Caco-2 (cell line): Measurements from ENCODE around the gene PRCP. TPM values are rescaled to one million over a fixed set of nuclear protein-coding genes. Genes with fewer than 3 reads are reported as not detected.

Source experiments
- BruUV-seq: library from RNA; stranded (reverse); fragments of 400-500 nt; replicated peaks from 2 replicates; lab custom pipeline; 2021; lab: Mats Ljungman, UMichigan
- CTCF ChIA-PET: fragments of 300-600 bp; sonication (Branson Sonifier 250); formaldehyde crosslinking; loops from one replicate; lab custom pipeline; 2022; ENCODE audit warnings: antibody characterized with exemption; lab: Charles Lee
- POLR2A ChIA-PET: fragments of 300-600 bp; sonication (Branson Sonifier 250); formaldehyde crosslinking; loops from one replicate; lab custom pipeline; 2022; ENCODE audit warnings: antibody characterized with exemption; lab: Charles Lee
- DNase-seq, 2 experiments: peaks; one replicate each; pipeline versions ENCODE4 v3.0.0 to v3.0.0-alpha.2; 2020 to 2022
- H3K27me3 ChIP-seq: replicated peaks from 2 replicates; pipeline ENCODE4 v1.6.0; 2011; ENCODE audit warnings: low read length; ENCODE audit not compliant: control insufficient read depth, insufficient read depth
- H3K36me3 ChIP-seq: 2 replicates; pipeline ENCODE4 v1.5.1; 2011; ENCODE audit warnings: low read length; ENCODE audit not compliant: control insufficient read depth, insufficient read depth
- H3K4me1 ChIP-seq: fragments of 250-450 bp; sonication (Bioruptor Pico); 2 replicates; pipeline ENCODE4 v1.5.1; 2020; ENCODE audit warnings: mild to moderate bottlenecking
- H3K4me3 ChIP-seq: 2 replicates; pipeline ENCODE4 v1.5.1; 2011; ENCODE audit warnings: low read depth, mild to moderate bottlenecking, control low read depth, low read length
- H3K9me3 ChIP-seq: fragments of 250-450 bp; sonication (Bioruptor Pico); 2 replicates; pipeline ENCODE4 v1.5.1; 2020; ENCODE audit warnings: mild to moderate bottlenecking, moderate library complexity
- H3K27ac Mint-ChIP-seq: one replicate; pipeline ENCODE4 v1.8.0; 2022; ENCODE audit warnings: mixed read lengths; ENCODE audit not compliant: unreplicated experiment
- H3K27me3 Mint-ChIP-seq: one replicate; pipeline ENCODE4 v1.8.0; 2022; ENCODE audit warnings: mixed read lengths; ENCODE audit not compliant: insufficient read depth, unreplicated experiment
- H3K36me3 Mint-ChIP-seq: one replicate; pipeline ENCODE4 v1.8.0; 2022; ENCODE audit warnings: mild to moderate bottlenecking, mixed read lengths; ENCODE audit not compliant: insufficient read depth, unreplicated experiment
- H3K4me1 Mint-ChIP-seq: one replicate; pipeline ENCODE4 v1.8.0; 2022; ENCODE audit warnings: low read depth, mixed read lengths; ENCODE audit not compliant: unreplicated experiment
- H3K4me3 Mint-ChIP-seq: one replicate; pipeline ENCODE4 v1.8.0; 2022; ENCODE audit warnings: mild to moderate bottlenecking, moderate library complexity, mixed read lengths; ENCODE audit not compliant: unreplicated experiment
- H3K9me3 Mint-ChIP-seq: one replicate; pipeline ENCODE4 v1.8.0; 2022; ENCODE audit warnings: mixed read lengths; ENCODE audit not compliant: unreplicated experiment
- CTCF ChIP-seq, 2 experiments: fragments of 200-600 bp in 1 of 2; IDR thresholded peaks; 1 replicate in 1 of 2; 2 replicates in 1 of 2; pipeline versions ENCODE4 v1.5.1 to v1.8.0; 2011 to 2022; ENCODE audit warnings: antibody characterized with exemption in 1 of 2, control low read depth in 1 of 2, inconsistent platforms in 1 of 2, low read depth in 1 of 2, low read length in 1 of 2, mild to moderate bottlenecking in 1 of 2, moderate library complexity in 1 of 2; ENCODE audit not compliant: insufficient read depth in 1 of 2, severe bottlenecking in 1 of 2, unreplicated experiment in 1 of 2
- intact Hi-C: fragments of 100-400 bp; cut with micrococcal nuclease; formaldehyde crosslinking; loops from one replicate; pipeline ENCODE4 v1.10.0; 2022; ENCODE audit not compliant: unreplicated experiment
- total RNA-seq: library from RNA; stranded (reverse); gene quantifications from 2 replicates; pipeline ENCODE4 v1.2.3, GENCODE V29; 2022

The PRCP gene
- total RNA-seq, 1 experiment from 2014 or later = 107 TPM

- BruUV-seq = no TSS peak
- ChIA-PET CTCF (no interaction called here), POLR2A (no interaction called here)
Measured at GRCh38 chr11:82786001-82786400, 114.2 kb downstream of the PRCP start.

DNA sequence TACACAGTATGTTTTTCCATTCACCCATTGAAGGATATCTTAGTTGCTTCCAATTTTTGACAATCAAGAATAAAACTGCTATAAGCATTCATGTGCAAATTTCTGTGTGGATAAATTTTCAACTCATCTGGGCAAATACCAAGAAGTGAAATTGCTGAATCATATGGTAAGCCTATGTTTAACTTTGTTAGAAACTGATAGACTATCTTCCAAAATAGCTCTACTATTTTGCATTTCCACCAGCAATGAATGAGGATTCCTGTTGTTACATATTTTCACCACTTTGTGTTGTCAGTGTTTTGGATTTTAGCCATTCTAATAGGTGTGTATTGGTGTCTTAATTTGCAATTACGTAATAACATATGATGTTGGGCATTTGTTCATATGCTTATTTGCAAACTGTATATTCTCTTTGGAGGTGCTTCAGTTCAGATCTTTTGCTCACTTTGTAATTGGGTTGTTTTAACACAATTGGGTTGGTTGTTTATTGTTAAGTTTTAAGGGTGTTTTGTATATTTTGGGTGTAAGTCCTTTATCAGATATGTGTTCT lies 117.3 kb downstream of the PRCP start:
- no peaks in the 10 kb centered on the region for H3K4me1 Mint-ChIP-seq
- H3K9me3 Mint-ChIP-seq = peaks cover 22% of the 10 kb centered on the region
- CTCF ChIA-PET = no interaction called here
- H3K4me1 ChIP-seq = no peaks in the 10 kb centered on the region
- POLR2A ChIA-PET = no interaction called here
- H3K27ac Mint-ChIP-seq = no peak overlapping the region
- peaks cover 14% of the 10 kb centered on the region for H3K27me3 Mint-ChIP-seq
- no peak overlapping the region for H3K4me3 Mint-ChIP-seq
- H3K36me3 Mint-ChIP-seq = no peaks in the 10 kb centered on the region
- no peaks in the 10 kb centered on the region for H3K36me3 ChIP-seq
- TF ChIP-seq CTCF (IDR thresholded peaks at IDR 0.05; ENCODE audit: insufficient read depth in 1 of 2, low read depth in 1 of 2, low read length in 1 of 2, severe bottlenecking in 1 of 2, unreplicated experiment in 1 of 2) = no peak
- intact Hi-C loops = no loop called here
- no peak overlapping the region for H3K4me3 ChIP-seq
- H3K9me3 ChIP-seq = no peaks in the 10 kb centered on the region
- no peak for DNase-seq
- no peaks in the 10 kb centered on the region for H3K27me3 ChIP-seq
- no TSS peak for BruUV-seq

More at GRCh38 chr11:82786001-82786400, 114.2 kb downstream of the PRCP start:
- Mint-ChIP-seq H3K9me3 (peaks cover 19% of the 10 kb centered on the region), H3K4me1 (peaks cover 7% of the 10 kb centered on the region), H3K27me3 (peaks cover 9% of the 10 kb centered on the region), H3K27ac (no peak overlapping the region), H3K4me3 (no peak overlapping the region), H3K36me3 (no peaks in the 10 kb centered on the region)
- no peak for TF ChIP-seq CTCF (IDR thresholded peaks at IDR 0.05; ENCODE audit: insufficient read depth in 1 of 2, low read depth in 1 of 2, low read length in 1 of 2, severe bottlenecking in 1 of 2, unreplicated experiment in 1 of 2)
- Histone ChIP-seq H3K4me3 (no peak overlapping the region), H3K9me3 (no peaks in the 10 kb centered on the region), H3K27me3 (0 out of 2 replicates have a peak, but pooled peaks cover 1% of the 10 kb centered on the region), H3K4me1 (peaks cover 8% of the 10 kb centered on the region), H3K36me3 (no peaks in the 10 kb centered on the region)
- DNase-seq = no peak
- intact Hi-C loops = no loop called here

- ChIA-PET POLR2A (no interaction called here), CTCF (interaction anchor here (1.2 kb wide), 1 partner anchor 89 kb away, joined by 3 read pairs; no protein-coding TSS in a partner anchor)
- no peaks in the 10 kb centered on the region for H3K36me3 ChIP-seq
- no peaks in the 10 kb centered on the region for H3K9me3 ChIP-seq
- Mint-ChIP-seq H3K27ac (no peak overlapping the region), H3K27me3 (peaks cover 18% of the 10 kb centered on the region), H3K4me3 (no peak overlapping the region), H3K9me3 (peaks cover 22% of the 10 kb centered on the region), H3K4me1 (no peaks in the 10 kb centered on the region), H3K36me3 (no peaks in the 10 kb centered on the region)
- H3K27me3 ChIP-seq = no peaks in the 10 kb centered on the region
- H3K4me1 ChIP-seq = no peaks in the 10 kb centered on the region
- no peak overlapping the region for H3K4me3 ChIP-seq
- intact Hi-C loops = no loop called here
- DNase-seq = no peak
- BruUV-seq = no TSS peak
- TF ChIP-seq CTCF (IDR thresholded peaks at IDR 0.05; ENCODE audit: insufficient read depth in 1 of 2, low read depth in 1 of 2, low read length in 1 of 2, severe bottlenecking in 1 of 2, unreplicated experiment in 1 of 2) = no peak
Measured at GRCh38 chr11:82778776-82779175, 121.5 kb downstream of the PRCP start.
